ENCODE measurements around the gene DOK3.

Gene DOK3

DNA sequence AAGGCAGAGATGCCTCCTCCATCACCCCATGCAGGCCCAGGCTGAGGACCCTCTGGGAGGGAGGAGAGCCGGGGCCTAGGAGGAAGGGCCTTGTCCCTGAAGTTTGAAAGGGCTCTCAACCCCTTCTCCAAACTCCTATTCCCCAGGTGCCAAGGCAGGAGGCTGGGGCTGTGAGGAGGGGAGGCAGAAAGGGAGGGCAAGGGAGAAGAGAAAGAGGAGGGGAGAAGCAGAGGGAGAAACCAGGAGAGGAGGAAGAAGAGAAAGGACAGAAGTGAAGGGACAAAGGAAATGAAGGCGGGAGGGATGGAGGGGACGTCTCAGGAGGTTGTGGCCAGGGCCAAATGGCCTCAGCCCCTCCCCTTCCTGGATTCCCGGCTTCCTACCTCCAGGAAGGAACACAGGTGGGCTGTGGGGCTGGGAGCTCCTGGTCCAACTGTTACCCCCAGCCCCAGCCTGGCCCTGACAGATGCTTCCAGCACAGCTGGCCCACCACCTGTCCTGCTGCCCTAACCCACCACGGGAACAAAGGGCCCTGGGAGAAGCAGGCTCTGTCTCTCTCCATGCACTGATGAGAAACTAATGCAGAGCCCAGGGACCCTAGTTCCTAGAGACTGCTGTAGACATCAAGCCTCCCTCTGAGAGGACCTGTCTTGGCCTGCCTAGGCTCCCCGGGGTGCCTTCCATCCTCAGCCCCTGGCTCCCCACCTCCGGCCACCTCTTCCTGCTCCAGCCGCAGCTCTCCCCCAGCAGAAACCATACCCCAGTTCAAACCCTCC lies 39.7 kb downstream of the DOK3 start:
- DNase-seq, result no peak

GRCh38 chr5:177468685-177469628 lies 40.7 kb downstream of the DOK3 start:
- peak in 32 of 51 donors; percentile 11 to 81 (median 52) for DNase-seq

- no peak for DNase-seq
These were observed 41.3 kb downstream of the DOK3 start for GRCh38 chr5:177468329-177468684.

DNA sequence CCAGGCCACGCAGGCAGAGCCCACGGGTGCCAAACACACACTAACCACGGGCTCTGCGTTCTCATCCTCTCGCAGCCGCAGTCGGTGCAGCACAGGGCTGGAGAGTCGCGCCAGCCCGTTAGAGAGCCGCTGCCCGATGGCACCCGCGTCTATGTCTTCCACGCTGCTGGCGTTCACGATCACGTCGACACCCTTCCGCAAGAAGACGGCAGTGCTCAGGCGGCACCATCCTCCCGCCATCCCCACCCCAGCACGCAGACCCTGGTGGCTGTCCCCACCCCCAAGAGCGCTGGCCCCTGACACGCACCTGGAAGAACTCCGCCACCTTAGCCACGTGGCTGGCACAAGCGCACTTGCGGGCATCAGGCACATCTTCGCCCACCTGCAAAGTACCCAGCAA lies 42.2 kb downstream of the DOK3 start:
- no peak for DNase-seq

GRCh38 chr5:177466861-177467260 lies 42.8 kb downstream of the DOK3 start:
- no peak for DNase-seq

DNA sequence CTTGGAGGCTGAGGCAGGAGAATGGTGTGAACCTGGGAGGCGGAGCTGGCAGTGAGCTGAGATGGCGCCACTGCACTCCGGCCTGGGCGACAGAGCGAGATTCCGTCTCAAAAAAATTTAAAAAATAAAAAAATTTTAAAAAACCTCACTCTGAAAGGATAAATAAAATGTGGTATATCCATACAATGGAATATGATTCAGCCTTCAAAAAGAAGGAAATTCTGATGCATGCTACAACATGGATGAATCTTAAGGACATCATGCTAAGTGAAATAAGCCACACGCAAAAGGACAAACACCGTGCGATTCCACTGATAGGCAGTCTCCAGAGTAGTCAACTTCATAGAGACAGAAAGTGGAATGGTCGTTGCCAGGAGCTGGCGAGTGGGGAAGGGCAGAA lies 44.6 kb downstream of the DOK3 start:
- no peak for DNase-seq

DNA sequence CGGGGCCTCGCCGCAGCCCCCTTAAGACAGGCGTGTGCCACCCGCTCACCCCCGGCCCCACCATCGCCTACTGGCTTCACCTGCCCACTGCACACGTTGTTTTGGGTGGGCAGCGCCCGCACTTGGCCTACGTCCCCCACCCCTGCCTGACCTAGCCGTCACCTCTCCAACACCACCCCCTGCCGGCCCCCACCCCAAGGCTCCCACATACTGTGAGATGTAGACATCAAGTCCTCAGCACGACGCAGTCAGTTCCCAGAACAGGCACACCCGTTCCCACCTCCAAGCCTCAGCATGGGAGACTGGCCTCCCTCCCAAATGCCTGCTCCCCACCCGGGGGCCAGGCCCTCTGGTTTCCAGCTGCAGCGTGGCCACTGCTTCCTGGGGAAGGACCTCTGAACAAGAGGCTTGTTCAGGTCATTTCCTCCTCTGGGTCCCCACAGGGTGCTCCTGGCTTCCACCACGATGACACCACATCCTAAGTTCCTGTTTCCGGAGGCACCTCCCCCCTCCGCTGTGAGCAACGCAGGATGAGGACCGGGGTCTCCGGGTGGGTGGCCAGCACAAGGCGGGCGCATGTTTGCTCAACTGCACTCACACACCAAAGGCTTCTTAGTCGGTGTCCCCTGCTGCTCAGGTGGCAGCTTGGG lies 47.5 kb downstream of the DOK3 start:
- DNase-seq, result no peak

- DNase-seq, result no peak
These were observed 49.6 kb downstream of the DOK3 start for GRCh38 chr5:177459819-177460628.

- DNase-seq, result no peak
These were observed 50.3 kb downstream of the DOK3 start for GRCh38 chr5:177459357-177459756.

DNA sequence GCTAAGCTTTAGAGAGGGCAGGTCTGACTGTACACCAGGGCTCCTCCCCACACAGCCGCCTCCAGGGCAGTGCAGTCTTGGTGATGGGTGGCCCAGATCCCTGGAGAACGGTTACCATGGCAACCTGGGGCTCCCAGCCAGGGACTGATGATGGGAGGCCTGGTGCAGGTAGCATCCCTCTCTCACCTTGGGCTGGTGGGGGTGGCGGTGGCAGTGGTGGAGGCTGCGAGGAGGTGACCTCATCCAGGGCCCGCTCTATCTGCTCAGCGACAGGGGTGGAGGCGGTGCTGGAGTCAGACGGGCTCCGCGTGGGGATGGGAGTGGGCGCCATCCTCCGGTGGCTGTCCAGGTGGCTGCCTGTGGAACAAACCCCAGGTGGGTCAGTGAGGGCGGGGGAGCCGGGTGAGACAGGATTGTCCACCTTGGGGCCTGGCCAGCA lies 50.7 kb downstream of the DOK3 start:
- DNase-seq, result peak in 17 of 51 donors; percentile 21 to 74 (median 39)

GRCh38 chr5:177457852-177458681 lies 51.6 kb downstream of the DOK3 start:
- no peak for DNase-seq

DNA sequence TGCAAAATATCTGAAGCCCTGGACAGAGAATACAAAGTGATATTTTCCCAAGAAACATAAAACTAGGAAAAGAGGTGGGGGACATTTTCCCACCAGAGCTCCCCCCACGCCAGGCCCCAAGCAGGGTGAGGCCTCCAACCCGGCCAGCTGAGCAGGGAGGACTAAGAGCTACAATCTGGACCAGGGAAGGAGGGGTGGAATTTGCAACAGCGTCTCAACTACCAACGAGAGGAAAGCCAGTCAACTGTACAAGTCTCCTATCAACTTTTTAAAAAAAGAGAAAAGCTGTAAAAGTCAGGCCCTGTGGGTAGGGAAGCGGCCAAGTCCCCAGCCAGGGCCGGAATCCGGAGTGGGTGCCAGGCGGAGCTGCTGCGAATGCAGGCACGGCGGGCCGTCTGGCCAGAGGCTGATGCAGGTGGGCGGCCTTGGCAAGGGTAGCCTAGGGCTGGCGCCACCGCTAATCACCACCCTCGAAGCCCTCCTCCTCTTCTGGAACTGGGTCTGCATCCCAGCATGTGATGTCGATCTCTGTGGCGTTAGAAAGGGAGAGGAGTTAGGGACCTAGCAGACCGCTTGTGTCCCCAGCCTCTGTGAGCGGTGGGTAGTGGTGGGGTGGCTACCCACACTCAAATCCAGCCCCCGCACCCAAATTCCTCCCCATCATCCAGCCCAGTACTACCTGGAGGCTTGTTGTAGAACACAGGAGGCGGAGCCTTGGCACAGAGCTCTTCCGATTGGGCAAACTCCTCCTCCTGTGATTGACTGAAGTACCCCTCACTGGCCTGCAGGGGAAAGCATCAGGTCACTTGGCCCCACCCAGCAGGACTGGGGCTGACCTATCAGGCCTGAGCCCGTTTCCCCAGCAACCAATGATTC lies 52.4 kb downstream of the DOK3 start:
- DNase-seq, result peak in 47 of 51 donors; percentile 19 to 90 (median 72)

DNA sequence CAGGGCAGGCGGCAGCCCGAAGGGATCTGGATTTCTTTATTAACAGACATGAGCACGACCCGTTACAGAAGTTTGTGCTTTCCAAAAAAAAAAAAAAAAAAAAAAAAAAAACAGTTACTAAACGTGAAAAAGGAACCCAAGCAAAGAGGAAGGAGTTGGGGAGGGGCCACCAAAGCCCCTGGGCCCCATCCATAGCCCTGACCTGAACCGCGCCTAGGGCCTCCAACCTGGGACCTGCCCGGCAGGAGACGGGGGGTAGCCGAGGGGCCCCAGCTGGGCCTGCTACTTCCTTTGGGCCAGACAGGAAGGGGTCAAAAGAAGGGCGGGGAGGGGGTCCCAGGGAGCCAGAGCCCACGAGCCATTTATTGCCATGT lies 53.0 kb downstream of the DOK3 start:
- no peak for DNase-seq

DNA sequence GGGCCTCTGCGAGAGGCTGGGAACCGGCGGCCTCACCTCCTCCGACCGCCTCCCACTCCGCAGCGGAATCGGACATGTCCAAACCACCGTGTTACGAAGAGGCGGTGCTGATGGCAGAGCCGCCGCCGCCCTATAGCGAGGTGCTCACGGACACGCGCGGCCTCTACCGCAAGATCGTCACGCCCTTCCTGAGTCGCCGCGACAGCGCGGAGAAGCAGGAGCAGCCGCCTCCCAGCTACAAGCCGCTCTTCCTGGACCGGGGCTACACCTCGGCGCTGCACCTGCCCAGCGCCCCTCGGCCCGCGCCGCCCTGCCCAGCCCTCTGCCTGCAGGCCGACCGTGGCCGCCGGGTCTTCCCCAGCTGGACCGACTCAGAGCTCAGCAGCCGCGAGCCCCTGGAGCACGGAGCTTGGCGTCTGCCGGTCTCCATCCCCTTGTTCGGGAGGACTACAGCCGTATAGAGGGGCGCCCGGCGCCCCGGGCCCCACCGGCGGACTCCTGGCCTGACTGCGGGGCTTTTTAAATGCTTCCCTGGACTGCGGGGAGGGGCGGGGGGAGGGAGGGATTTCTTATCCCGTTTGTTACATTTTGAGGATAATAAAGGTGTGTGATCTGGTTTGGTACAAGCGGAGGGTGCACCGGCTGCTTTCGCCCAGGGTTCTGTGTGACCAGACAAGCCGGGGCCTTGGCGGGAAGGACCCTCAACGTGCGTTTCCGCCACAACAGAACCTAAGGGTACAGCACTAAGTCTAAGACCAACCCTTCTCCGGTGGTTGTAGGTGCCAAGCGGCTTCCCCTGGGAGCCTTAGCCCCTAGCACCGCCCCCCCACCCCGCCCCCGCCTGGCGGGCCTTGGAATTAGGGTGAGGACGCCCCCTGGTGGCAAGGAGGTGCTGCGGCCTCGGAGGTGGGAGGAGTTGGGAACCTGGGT lies 53.7 kb downstream of the DOK3 start:
- peak; percentile 31 to 90 (median 73) for DNase-seq

DNA sequence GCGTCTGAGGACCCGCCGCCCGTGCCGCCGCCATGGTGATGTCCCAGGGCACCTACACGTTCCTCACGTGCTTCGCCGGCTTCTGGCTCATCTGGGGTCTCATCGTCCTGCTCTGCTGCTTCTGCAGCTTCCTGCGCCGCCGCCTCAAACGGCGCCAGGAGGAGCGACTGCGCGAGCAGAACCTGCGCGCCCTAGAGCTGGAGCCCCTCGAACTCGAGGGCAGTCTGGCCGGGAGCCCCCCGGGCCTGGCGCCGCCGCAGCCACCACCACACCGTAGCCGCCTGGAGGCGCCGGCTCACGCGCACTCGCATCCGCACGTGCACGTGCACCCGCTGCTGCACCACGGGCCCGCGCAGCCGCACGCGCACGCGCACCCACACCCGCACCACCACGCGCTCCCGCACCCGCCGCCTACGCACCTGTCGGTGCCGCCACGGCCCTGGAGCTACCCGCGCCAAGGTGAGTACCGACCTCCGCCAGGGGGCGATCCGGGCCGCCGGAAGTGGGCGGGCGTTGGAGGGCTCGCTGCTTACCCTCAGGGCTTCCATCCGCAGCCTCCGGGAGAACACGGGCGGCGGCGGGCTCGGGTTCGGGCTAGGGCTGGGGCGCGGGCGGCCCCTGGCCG lies 54.5 kb downstream of the DOK3 start:
- peak in 38 of 51 donors; percentile 10 to 76 (median 46) for DNase-seq

DNA sequence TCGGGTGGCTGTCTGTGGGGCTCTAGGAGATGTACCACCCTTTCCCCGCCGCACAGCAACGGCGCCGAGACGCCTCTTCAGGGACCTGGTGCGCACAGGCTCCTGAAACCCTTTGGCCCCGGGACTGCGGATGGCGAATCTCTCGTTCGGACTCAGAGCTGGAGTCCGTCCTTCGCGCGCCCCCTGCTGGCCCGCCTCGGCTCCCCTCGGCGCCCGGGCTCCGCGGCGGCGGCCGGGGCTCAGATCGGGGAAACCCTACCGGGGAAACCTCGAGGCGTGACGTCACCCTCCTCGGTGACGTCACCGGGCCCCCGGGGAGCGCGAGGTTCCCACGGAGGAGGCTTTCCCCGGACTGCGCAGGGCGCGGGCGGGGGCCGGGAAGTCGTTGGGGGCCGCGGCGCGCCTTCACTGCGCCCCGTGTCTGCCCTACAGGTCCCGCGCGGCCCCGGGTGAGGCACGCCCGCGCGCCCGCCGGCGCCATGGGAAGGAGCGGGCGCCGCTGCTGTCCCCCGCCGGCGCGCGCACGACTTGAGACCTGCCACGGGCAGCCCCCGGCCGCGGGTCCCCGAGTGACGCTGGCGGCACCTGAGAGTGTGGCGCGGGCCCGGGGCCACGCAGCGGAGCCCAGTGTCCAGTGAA lies 55.1 kb downstream of the DOK3 start:
- peak; percentile 23 to 95 (median 80) for DNase-seq

DNA sequence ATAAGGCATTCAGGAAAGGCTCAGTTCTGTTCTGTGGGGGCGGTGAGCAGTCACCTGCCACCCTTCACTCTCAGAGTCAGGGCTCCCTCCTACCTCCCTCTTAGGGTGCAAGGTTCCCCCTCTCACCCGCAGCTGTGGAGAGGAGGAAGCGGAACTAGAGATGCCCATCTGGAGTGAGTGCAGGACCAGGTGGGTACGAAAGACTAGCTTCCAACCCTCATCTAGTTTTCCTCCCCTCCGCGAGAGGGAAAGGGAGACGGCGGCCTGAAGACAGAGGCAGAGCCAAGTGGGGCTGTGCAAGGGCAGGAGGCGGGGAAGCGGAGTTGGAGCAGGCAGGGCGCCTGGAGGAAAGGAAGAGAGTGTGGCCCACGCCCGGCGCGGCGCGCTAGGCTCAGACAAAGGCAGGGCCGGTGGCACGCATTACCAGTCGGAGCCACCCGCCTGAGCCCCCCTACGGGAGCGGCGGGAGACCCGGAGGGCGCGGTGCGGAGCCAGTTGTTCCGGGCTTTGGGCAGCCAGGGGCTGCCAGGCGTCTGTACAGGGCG lies 55.7 kb downstream of the DOK3 start:
- DNase-seq, result peak in 23 of 51 donors; percentile 25 to 78 (median 57)
